CD4-positive, alpha-beta T cell (primary cell): Measurements from ENCODE around the gene WDR82. TPM values are rescaled to one million over a fixed set of nuclear protein-coding genes. Genes with fewer than 3 reads are reported as not detected.

Experiments used
- ATAC-seq: fragments of 200-7000 bp; cut with Tn5 transposase; one replicate; pipeline ENCODE4 v1.10.0; 2022; ENCODE audit warnings: mild to moderate bottlenecking; ENCODE audit not compliant: poor library complexity
- CTCF ChIA-PET: fragments of 350-600 bp; sonication (Branson Sonifier 250); formaldehyde crosslinking; loops from one replicate; lab custom pipeline; 2021; ENCODE audit warnings: antibody characterized with exemption, inconsistent platforms; lab: Charles Lee
- POLR2A ChIA-PET: fragments of 350-600 bp; sonication (Branson Sonifier 250); formaldehyde crosslinking; loops from one replicate; lab custom pipeline; 2021; ENCODE audit warnings: antibody characterized with exemption, inconsistent platforms; lab: Charles Lee
- DNase-seq, 14 experiments: peaks; one replicate each; pipeline ENCODE4 v3.0.0-alpha.2; 2013 to 2020; ENCODE audit warnings: mixed read lengths in 2 of 14
- H3K27ac ChIP-seq, 2 donors: one replicate each; pipeline versions ENCODE4 v1.5.1 to v1.7.0; 2013; ENCODE audit warnings: low read length in 2 of 2, low read depth in 1 of 2, mild to moderate bottlenecking in 1 of 2
- H3K27me3 ChIP-seq, 2 experiments: 1 replicate in 1 of 2; 2 replicates in 1 of 2; pipeline versions ENCODE4 v1.6.1 to v1.7.0; 2013; ENCODE audit warnings: low read length in 2 of 2, control low read depth in 1 of 2, mild to moderate bottlenecking in 1 of 2, moderate library complexity in 1 of 2; ENCODE audit not compliant: insufficient read depth in 2 of 2, control insufficient read depth in 1 of 2
- H3K36me3 ChIP-seq: one replicate; pipeline ENCODE4 v1.6.1; 2013; ENCODE audit warnings: low read length, control low read depth; ENCODE audit not compliant: insufficient read depth
- H3K4me1 ChIP-seq: one replicate; pipeline ENCODE4 v1.6.1; 2013; ENCODE audit warnings: low read length, control low read depth; ENCODE audit not compliant: insufficient read depth
- H3K4me3 ChIP-seq: one replicate; pipeline ENCODE4 v1.5.1; 2013; ENCODE audit warnings: mild to moderate bottlenecking, low read length, moderate library complexity
- H3K9me3 ChIP-seq, 2 experiments: 1 replicate in 1 of 2; 2 replicates in 1 of 2; pipeline versions ENCODE4 v1.6.1 to v1.7.0; 2013; ENCODE audit warnings: low read length in 2 of 2, mild to moderate bottlenecking in 2 of 2, control low read depth in 1 of 2, moderate library complexity in 1 of 2; ENCODE audit not compliant: control insufficient read depth in 1 of 2, insufficient read depth in 1 of 2
- H3K27ac Mint-ChIP-seq: one replicate; pipeline ENCODE4 v1.8.0; 2020; ENCODE audit warnings: mixed read lengths
- H3K27me3 Mint-ChIP-seq: one replicate; pipeline ENCODE4 v1.8.0; 2021; ENCODE audit warnings: mixed read lengths
- H3K36me3 Mint-ChIP-seq: one replicate; pipeline ENCODE4 v1.8.0; 2021; ENCODE audit warnings: low read depth, mixed read lengths
- H3K4me1 Mint-ChIP-seq: one replicate; pipeline ENCODE4 v1.8.0; 2021; ENCODE audit warnings: low read depth, mixed read lengths
- H3K4me3 Mint-ChIP-seq: one replicate; pipeline ENCODE4 v1.8.0; 2020; ENCODE audit warnings: mild to moderate bottlenecking, mixed read lengths
- H3K9me3 Mint-ChIP-seq: one replicate; pipeline ENCODE4 v1.8.0; 2020; ENCODE audit warnings: mixed read lengths
- CTCF ChIP-seq: fragments of 200-600 bp; IDR thresholded peaks from one replicate; pipeline ENCODE4 v1.8.0; 2022; ENCODE audit warnings: antibody characterized with exemption, mild to moderate bottlenecking
- intact Hi-C, 2 experiments: fragments of 100-400 bp; cut with DNase I in 1 of 2; cut with micrococcal nuclease in 1 of 2; formaldehyde crosslinking; loops; one replicate each; pipeline versions ENCODE4 v1.15.1 to v1.9.0; 2023 to 2025; cut with DNase I, micrococcal nuclease
- total RNA-seq, 174 experiments: library from RNA in 2 of 174; stranded (reverse) in 2 of 174; gene quantifications; one replicate each; pipeline ENCODE4 v1.2.3 and lab custom pipeline; 2021 to 2026

The WDR82 gene
- total RNA-seq, 2 experiments from 2014 or later: 114 TPM

DNA sequence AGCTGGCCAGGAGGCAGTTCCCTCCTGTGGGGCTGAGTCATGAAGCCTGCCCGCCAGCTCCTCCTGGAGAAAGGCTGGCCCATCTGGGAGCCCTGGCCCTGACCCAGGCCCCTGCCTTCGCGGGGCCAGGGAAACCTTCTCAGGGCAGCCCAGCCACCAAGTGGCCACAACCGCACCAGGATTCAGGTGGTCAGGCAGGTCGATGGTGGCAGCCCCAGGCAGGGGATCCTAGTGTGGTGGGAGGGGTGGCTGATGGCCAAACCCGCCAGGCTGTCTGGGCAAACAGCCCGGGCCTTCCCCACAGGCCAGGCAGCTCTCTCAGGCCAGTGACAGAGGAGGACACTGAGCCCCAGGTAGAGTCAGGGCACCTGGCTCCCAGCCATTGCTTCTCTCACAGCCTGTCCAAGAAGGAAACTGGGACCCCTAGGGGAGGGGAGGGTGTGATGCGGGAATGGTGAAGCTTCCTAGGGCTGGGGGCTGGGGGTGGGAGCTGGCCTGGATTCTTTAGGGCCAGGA is 40.7 kb downstream of the WDR82 start:
- TF ChIP-seq CTCF: no peak
- Histone ChIP-seq H3K27me3 (no peaks in the 10 kb centered on the region), H3K27ac (peak overlapping the region; percentile 32 to 95), H3K4me1 (peaks cover 84% of the 10 kb centered on the region), H3K4me3 (peak overlapping the region; percentile 99), H3K9me3 (no peaks in the 10 kb centered on the region), H3K36me3 (peaks cover 25% of the 10 kb centered on the region)
- H3K9me3 Mint-ChIP-seq: no peaks in the 10 kb centered on the region
- DNase-seq (peak in 1 of 14 experiments; percentile 59), ATAC-seq (no peak)
- intact Hi-C loops: loop anchor here (1.0 to 5.0 kb wide), 5 partner anchors 14 to 170 kb away; no protein-coding TSS in a partner anchor
- POLR2A ChIA-PET: interaction anchor here (1.3 to 17.5 kb wide), 7 partner anchors 14 to 102 kb away, joined by 5 to 293 read pairs (median 8); partner anchors contain the start of genes GLYCTK, PPM1M, TLR9 and WDR82
- H3K27ac Mint-ChIP-seq: peak overlapping the region; percentile 99
- H3K36me3 Mint-ChIP-seq: peaks cover 54% of the 10 kb centered on the region
- H3K4me3 Mint-ChIP-seq: peak overlapping the region; percentile 99
- H3K4me1 Mint-ChIP-seq: peaks cover 89% of the 10 kb centered on the region
- CTCF ChIA-PET: interaction anchor here (0.7 to 3.9 kb wide), 5 partner anchors 19 to 102 kb away, joined by 3 to 19 read pairs (median 4); partner anchors contain the start of genes GLYCTK and WDR82
- no peaks in the 10 kb centered on the region for H3K27me3 Mint-ChIP-seq

DNA sequence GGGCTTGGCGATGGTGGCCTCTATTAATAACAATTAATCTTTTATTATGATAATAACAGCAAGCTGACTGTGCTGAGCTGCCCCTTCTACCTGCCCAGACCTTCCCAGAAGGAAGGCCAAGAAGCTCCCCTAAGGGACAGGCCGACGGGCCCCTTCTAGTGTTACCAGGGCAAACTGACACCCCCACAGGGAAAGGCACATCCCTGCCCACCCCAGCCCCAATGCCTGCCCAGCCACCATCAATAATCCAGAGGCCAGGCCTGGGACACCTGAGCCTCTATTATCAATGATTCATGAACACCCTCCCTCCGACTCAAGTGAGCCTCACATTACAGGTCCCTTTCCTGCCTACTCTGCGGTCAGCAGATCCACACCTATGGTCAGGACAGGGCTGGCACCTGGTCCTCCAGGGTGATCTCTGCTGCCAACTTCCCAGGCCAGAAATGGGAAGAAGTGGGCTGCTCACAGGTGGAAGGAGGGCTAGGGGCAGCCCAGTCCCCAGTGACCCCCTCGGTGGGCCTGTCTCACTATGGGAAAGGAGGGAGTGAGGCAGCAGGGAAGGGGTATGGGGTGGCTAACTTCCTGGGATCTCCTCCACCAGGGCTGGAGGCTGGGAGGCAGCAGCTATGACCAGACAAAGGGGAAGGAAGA is 41.3 kb downstream of the WDR82 start:
- H3K27ac Mint-ChIP-seq: peak overlapping the region; percentile 66
- POLR2A ChIA-PET: interaction anchor here (1.0 to 17.5 kb wide), 7 partner anchors 14 to 102 kb away, joined by 3 to 293 read pairs (median 8); partner anchors contain the start of genes GLYCTK, PPM1M, TLR9 and WDR82
- no peak for TF ChIP-seq CTCF
- no peaks in the 10 kb centered on the region for H3K9me3 Mint-ChIP-seq
- H3K27me3 ChIP-seq: no peaks in the 10 kb centered on the region
- no peaks in the 10 kb centered on the region for H3K27me3 Mint-ChIP-seq
- H3K36me3 Mint-ChIP-seq: peaks cover 59% of the 10 kb centered on the region
- H3K4me3 Mint-ChIP-seq: peak overlapping the region; percentile 99
- no peaks in the 10 kb centered on the region for H3K9me3 ChIP-seq
- H3K36me3 ChIP-seq: peaks cover 29% of the 10 kb centered on the region
- ATAC-seq: no peak
- H3K4me1 Mint-ChIP-seq: peaks cover 88% of the 10 kb centered on the region
- DNase-seq: no peak
- H3K4me1 ChIP-seq: peaks cover 89% of the 10 kb centered on the region
- H3K4me3 ChIP-seq: peak overlapping the region; percentile 99
- peak overlapping the region in 1 of 2 donors; percentile 32 for H3K27ac ChIP-seq
- intact Hi-C loops: loop anchor here in 1 of 2 experiments (5.0 kb wide), 1 partner anchor 170 kb away; no protein-coding TSS in a partner anchor
- CTCF ChIA-PET: interaction anchor here (0.7 to 3.9 kb wide), 5 partner anchors 18 to 102 kb away, joined by 3 to 19 read pairs (median 4); partner anchors contain the start of genes GLYCTK and WDR82

GRCh38 chr3:52236424-52236886 is 42.0 kb downstream of the WDR82 start:
- Mint-ChIP-seq H3K27ac (peak overlapping the region; percentile 66), H3K36me3 (peaks cover 64% of the 10 kb centered on the region), H3K27me3 (no peaks in the 10 kb centered on the region), H3K4me3 (peak overlapping the region; percentile 69), H3K9me3 (no peaks in the 10 kb centered on the region), H3K4me1 (peaks cover 86% of the 10 kb centered on the region)
- Histone ChIP-seq H3K4me3 (no peak overlapping the region), H3K27ac (no peak overlapping the region), H3K27me3 (no peaks in the 10 kb centered on the region), H3K36me3 (peaks cover 36% of the 10 kb centered on the region), H3K9me3 (no peaks in the 10 kb centered on the region), H3K4me1 (peaks cover 92% of the 10 kb centered on the region)
- ATAC-seq (no peak), DNase-seq (peak in 1 of 14 experiments; percentile 22)
- intact Hi-C loops: loop anchor here in 1 of 2 experiments (5.0 kb wide), 1 partner anchor 171 kb away; no protein-coding TSS in a partner anchor
- POLR2A ChIA-PET: interaction anchor here (1.0 to 17.5 kb wide), 5 partner anchors 13 to 51 kb away, joined by 3 to 293 read pairs (median 74); partner anchors contain the start of genes GLYCTK, PPM1M, TLR9 and WDR82
- no peak for TF ChIP-seq CTCF
- CTCF ChIA-PET: interaction anchor here (1.0 to 3.9 kb wide), 5 partner anchors 17 to 103 kb away, joined by 3 to 19 read pairs (median 7); partner anchors contain the start of genes GLYCTK and WDR82
